Hepatocyte (in vitro differentiated cells): ENCODE results near the gene CD1D.

ENCODE experiments used
- CTCF ChIP-seq: fragments of 200-600 bp; sonication (generic); IDR thresholded peaks from 2 replicates; pipeline ENCODE4 v1.5.1; 2016; ENCODE audit warnings: antibody characterized with exemption, mild to moderate bottlenecking; ENCODE audit not compliant: poor library complexity
- EZH2phosphoT487 ChIP-seq: fragments of 200-600 bp; sonication (generic); IDR thresholded peaks from one replicate; pipeline ENCODE4 v1.6.1; 2018; ENCODE audit warnings: antibody characterized with exemption, mild to moderate bottlenecking, low read depth, moderate library complexity; ENCODE audit not compliant: unreplicated experiment, severe bottlenecking

DNA sequence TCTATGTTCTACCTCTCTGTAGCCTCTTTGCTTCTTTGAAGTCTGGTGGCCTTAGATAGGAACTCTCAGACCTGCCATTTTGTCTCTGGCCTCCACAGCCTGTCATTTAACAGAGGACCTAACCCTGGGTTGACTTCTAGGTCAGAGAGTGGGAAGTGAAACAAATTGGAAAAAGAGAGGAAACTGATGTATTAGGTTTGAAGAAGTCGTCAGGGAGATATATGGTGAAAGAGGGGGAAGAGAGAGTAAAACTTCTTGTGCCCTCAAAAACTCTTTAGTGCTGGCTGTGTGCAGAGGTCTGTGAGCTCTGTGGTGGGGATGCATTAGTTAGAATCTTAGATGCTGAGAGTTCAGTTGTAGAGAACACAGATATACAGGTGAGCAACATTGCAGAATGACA, 30.2 kb upstream of the CD1D start:
- TF ChIP-seq CTCF (no peak), EZH2phosphoT487 (no peak)
